Loucy (cell line): ENCODE data around the gene THY1.

Source experiments
- H2AFZ ChIP-seq: fragments of 200-600 bp; sonication (generic); 2 replicates; pipeline ENCODE4 v1.6.0; 2016; ENCODE audit warnings: antibody characterized with exemption, mild to moderate bottlenecking, low read length, moderate library complexity
- H3F3A ChIP-seq: fragments of 200-600 bp; 2 replicates; pipeline ENCODE4 v1.6.0; 2016; ENCODE audit warnings: antibody characterized with exemption, low read depth, mild to moderate bottlenecking
- H3K27me3 ChIP-seq: fragments of 200-600 bp; sonication (generic); 2 replicates; pipeline ENCODE4 v1.6.1; 2014; ENCODE audit warnings: low read length, mild to moderate bottlenecking; ENCODE audit not compliant: insufficient read depth, poor library complexity, severe bottlenecking
- H3K36me3 ChIP-seq: fragments of 200-600 bp; sonication (generic); 2 replicates; pipeline ENCODE4 v1.6.1; 2016; ENCODE audit warnings: low read length; ENCODE audit not compliant: insufficient read depth
- H3K4me1 ChIP-seq: fragments of 200-600 bp; sonication (generic); 2 replicates; pipeline ENCODE4 v1.5.1; 2014; ENCODE audit warnings: low read length, mild to moderate bottlenecking; ENCODE audit not compliant: insufficient read depth, poor library complexity, severe bottlenecking
- H3K4me2 ChIP-seq: fragments of 200-600 bp; sonication (generic); 2 replicates; pipeline ENCODE4 v1.6.0; 2014; ENCODE audit warnings: antibody characterized with exemption, low read length, low read depth, mild to moderate bottlenecking; ENCODE audit not compliant: poor library complexity, severe bottlenecking
- H3K4me3 ChIP-seq: fragments of 200-600 bp; sonication (generic); 2 replicates; pipeline ENCODE4 v1.5.1; 2014; ENCODE audit warnings: low read length, mild to moderate bottlenecking, mixed read lengths; ENCODE audit not compliant: poor library complexity, severe bottlenecking
- H3K79me2 ChIP-seq: fragments of 200-600 bp; sonication (generic); 2 replicates; pipeline ENCODE4 v1.6.1; 2014; ENCODE audit warnings: low read length; ENCODE audit not compliant: insufficient read depth
- H3K9ac ChIP-seq: fragments of 200-600 bp; sonication (generic); 2 replicates; pipeline ENCODE4 v1.6.0; 2014; ENCODE audit warnings: mild to moderate bottlenecking, low read depth, low read length, moderate library complexity; ENCODE audit not compliant: poor library complexity, severe bottlenecking
- H3K9me2 ChIP-seq: fragments of 200-600 bp; sonication (generic); replicated peaks from 2 replicates; pipeline ENCODE4 v1.6.1; 2016; ENCODE audit warnings: low read depth, low read length, mixed read lengths
- H3K9me3 ChIP-seq: fragments of 200-600 bp; sonication (generic); 2 replicates; pipeline ENCODE4 v1.6.1; 2014; ENCODE audit warnings: mild to moderate bottlenecking, antibody characterized with exemption, low read length, low read depth; ENCODE audit not compliant: insufficient read depth
- H4K20me1 ChIP-seq: fragments of 200-600 bp; sonication (generic); 2 replicates; pipeline ENCODE4 v1.6.0; 2014; ENCODE audit warnings: antibody characterized with exemption, low read length, mild to moderate bottlenecking; ENCODE audit not compliant: insufficient read depth, poor library complexity, severe bottlenecking
- CTCF ChIP-seq: fragments of 200-600 bp; sonication (generic); conservative IDR thresholded peaks from 2 replicates; pipeline ENCODE4 v1.5.1; 2014; ENCODE audit warnings: mild to moderate bottlenecking, antibody characterized with exemption, low read length
- EZH2phosphoT487 ChIP-seq: fragments of 200-600 bp; IDR thresholded peaks from 2 replicates; pipeline ENCODE4 v1.6.1; 2018; ENCODE audit warnings: antibody characterized with exemption, mild to moderate bottlenecking, moderate library complexity, borderline replicate concordance

The THY1 gene

GRCh38 chr11:119422809-119423508 lies at the start of gene THY1:
Gene THY1, minus strand, starts transcription at chr11:119423172. Its CDS starts 2,267 bp downstream, at chr11:119420905.
- Histone ChIP-seq H3K9me2 (no peaks in the 10 kb centered on the region), H2AFZ (no peak within 1 kb of the TSS), H4K20me1 (no peaks in the 10 kb centered on the region), H3K4me2 (no peak within 1 kb of the TSS), H3K9me3 (no peaks in the 10 kb centered on the region), H3K79me2 (no peaks in the 10 kb centered on the region), H3K36me3 (no peaks in the 10 kb centered on the region), H3K4me1 (no peaks in the 10 kb centered on the region), H3K9ac (no peak within 1 kb of the TSS), H3K27me3 (no peaks in the 10 kb centered on the region), H3K4me3 (no peak within 1 kb of the TSS), H3F3A (no peaks in the 10 kb centered on the region)
- no peak for TF ChIP-seq EZH2phosphoT487
- no peak for TF ChIP-seq CTCF

GRCh38 chr11:119472186-119472855 lies 49.3 kb upstream of the THY1 start:
- Histone ChIP-seq H3K27me3 (no peaks in the 10 kb centered on the region), H3K4me1 (no peaks in the 10 kb centered on the region), H3K36me3 (no peaks in the 10 kb centered on the region), H3K9me2 (no peaks in the 10 kb centered on the region), H3K9me3 (no peaks in the 10 kb centered on the region), H2AFZ (no peak overlapping the region), H3K79me2 (no peaks in the 10 kb centered on the region), H3K4me3 (no peak overlapping the region), H4K20me1 (no peaks in the 10 kb centered on the region), H3K4me2 (no peak overlapping the region), H3F3A (no peaks in the 10 kb centered on the region), H3K9ac (no peak overlapping the region)
- TF ChIP-seq CTCF (no peak), EZH2phosphoT487 (no peak)

- Histone ChIP-seq H2AFZ (no peak overlapping the region), H3K4me2 (no peak overlapping the region), H3K27me3 (no peaks in the 10 kb centered on the region), H3K79me2 (no peaks in the 10 kb centered on the region), H3K4me3 (no peak overlapping the region), H3K9ac (no peak overlapping the region), H3F3A (no peaks in the 10 kb centered on the region), H3K9me3 (no peaks in the 10 kb centered on the region), H4K20me1 (no peaks in the 10 kb centered on the region), H3K4me1 (no peaks in the 10 kb centered on the region), H3K36me3 (no peaks in the 10 kb centered on the region), H3K9me2 (no peaks in the 10 kb centered on the region)
- no peak for TF ChIP-seq EZH2phosphoT487
- no peak for TF ChIP-seq CTCF
Measured at GRCh38 chr11:119471329-119471728, 48.4 kb upstream of the THY1 start.
